H1 (cell line): ENCODE data around the gene PDIA5.

Source experiments
- CREB1 ChIP-seq: IDR thresholded peaks from 2 replicates; pipeline ENCODE4 v1.6.1; 2012; ENCODE audit warnings: inconsistent platforms
- GABPA ChIP-seq: IDR thresholded peaks from 2 replicates; pipeline ENCODE4 v1.6.1; 2011; ENCODE audit warnings: mild to moderate bottlenecking, low read length, moderate library complexity, borderline replicate concordance; ENCODE audit not compliant: insufficient read depth
- JUN ChIP-seq: IDR thresholded peaks from 2 replicates; pipeline ENCODE4 v1.6.1; 2011; ENCODE audit warnings: low read depth, mild to moderate bottlenecking, improper control_type of control experiment, low read length
- POLR2A ChIP-seq, 2 experiments: IDR thresholded peaks; 1 replicate in 1 of 2; 2 replicates in 1 of 2; pipeline ENCODE4 v1.6.1; 2011; ENCODE audit warnings: low read depth in 2 of 2, low read length in 2 of 2, mild to moderate bottlenecking in 2 of 2; ENCODE audit errors: control extremely low read depth in 1 of 2
- POLR2AphosphoS5 ChIP-seq: IDR thresholded peaks from 2 replicates; pipeline ENCODE4 v1.6.1; 2011; ENCODE audit warnings: low read depth, low read length

- TF ChIP-seq CREB1, result no peak
- TF ChIP-seq POLR2A (IDR thresholded peaks at IDR 0.05; ENCODE audit: control extremely low read depth in 1 of 2, low read depth in 2 of 2, low read length in 2 of 2), result no peak
- no peak for TF ChIP-seq POLR2AphosphoS5
- no peak for TF ChIP-seq JUN
- TF ChIP-seq GABPA, result no peak
Observed at GRCh38 chr3:123076496-123077418, 9.9 kb downstream of the PDIA5 start.
